Measurements from ENCODE around the gene ZAR1L.

DNA sequence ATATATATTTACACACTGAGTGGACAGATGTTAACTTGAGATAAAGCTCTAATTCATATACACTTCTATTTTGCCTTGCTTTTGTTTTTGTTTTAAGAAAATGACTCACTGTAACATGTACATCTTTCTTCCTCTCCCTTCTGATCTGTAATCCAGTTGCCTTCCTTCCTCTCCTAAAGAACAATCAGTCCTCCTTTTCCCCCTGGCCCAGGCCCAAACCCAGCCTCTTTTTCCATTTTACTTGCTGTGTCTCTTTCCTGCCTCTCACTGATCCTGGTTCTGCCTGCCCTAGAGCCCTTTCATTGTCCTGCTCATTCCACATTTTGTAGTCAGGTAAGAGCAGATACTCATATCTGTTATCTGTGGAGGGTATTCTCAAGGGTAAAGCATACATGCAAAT, 50.8 kb downstream of the ZAR1L start:
- TF ChIP-seq, protein P1, sequence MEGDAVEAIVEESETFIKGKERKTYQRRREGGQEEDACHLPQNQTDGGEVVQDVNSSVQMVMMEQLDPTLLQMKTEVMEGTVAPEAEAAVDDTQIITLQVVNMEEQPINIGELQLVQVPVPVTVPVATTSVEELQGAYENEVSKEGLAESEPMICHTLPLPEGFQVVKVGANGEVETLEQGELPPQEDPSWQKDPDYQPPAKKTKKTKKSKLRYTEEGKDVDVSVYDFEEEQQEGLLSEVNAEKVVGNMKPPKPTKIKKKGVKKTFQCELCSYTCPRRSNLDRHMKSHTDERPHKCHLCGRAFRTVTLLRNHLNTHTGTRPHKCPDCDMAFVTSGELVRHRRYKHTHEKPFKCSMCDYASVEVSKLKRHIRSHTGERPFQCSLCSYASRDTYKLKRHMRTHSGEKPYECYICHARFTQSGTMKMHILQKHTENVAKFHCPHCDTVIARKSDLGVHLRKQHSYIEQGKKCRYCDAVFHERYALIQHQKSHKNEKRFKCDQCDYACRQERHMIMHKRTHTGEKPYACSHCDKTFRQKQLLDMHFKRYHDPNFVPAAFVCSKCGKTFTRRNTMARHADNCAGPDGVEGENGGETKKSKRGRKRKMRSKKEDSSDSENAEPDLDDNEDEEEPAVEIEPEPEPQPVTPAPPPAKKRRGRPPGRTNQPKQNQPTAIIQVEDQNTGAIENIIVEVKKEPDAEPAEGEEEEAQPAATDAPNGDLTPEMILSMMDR (IDR thresholded peaks at IDR 0.05; ENCODE audit: borderline replicate concordance, extremely low read depth, low read length, poor library complexity, severe bottlenecking), result no peak
- no peak for TF ChIP-seq EZH2 (IDR thresholded peaks at IDR 0.05; ENCODE audit: borderline replicate concordance, low read depth, low read length, severe bottlenecking)

All from DND-41 (cell line).